VCaP (cell line): ENCODE results near the gene MGLL.

ENCODE experiments used
- H3K27ac ChIP-seq: fragments of 450-650 bp; 2 replicates; pipeline ENCODE4 v1.5.1; 2017
- TF ChIP-seq, protein P1 (sequence below): fragments of 450-650 bp; conservative IDR thresholded peaks from 2 replicates; pipeline ENCODE4 v1.5.1; 2017; ENCODE audit warnings: mild to moderate bottlenecking, moderate library complexity

The MGLL gene

DNA sequence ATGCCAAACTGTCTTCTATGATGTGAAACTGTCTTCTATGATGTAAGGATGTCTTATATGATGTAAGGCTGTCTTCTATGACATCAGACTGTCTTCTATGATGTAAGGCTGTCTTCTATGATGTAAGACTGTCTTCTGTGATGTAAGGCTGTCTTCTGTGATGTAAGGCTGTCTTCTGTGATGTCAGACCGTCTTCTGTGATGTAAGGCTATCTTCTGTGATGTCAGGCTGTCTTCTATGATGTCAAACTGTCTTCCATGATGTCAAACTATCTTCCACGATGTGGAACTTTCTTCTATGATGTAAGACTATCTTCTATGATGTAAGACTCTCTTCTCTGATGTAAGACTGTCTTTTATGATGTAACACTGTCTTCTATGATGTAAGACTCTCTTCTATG, 27.9 kb downstream of the MGLL start:
- TF ChIP-seq, protein P1, sequence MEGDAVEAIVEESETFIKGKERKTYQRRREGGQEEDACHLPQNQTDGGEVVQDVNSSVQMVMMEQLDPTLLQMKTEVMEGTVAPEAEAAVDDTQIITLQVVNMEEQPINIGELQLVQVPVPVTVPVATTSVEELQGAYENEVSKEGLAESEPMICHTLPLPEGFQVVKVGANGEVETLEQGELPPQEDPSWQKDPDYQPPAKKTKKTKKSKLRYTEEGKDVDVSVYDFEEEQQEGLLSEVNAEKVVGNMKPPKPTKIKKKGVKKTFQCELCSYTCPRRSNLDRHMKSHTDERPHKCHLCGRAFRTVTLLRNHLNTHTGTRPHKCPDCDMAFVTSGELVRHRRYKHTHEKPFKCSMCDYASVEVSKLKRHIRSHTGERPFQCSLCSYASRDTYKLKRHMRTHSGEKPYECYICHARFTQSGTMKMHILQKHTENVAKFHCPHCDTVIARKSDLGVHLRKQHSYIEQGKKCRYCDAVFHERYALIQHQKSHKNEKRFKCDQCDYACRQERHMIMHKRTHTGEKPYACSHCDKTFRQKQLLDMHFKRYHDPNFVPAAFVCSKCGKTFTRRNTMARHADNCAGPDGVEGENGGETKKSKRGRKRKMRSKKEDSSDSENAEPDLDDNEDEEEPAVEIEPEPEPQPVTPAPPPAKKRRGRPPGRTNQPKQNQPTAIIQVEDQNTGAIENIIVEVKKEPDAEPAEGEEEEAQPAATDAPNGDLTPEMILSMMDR = no peak
- H3K27ac ChIP-seq = no peak overlapping the region

DNA sequence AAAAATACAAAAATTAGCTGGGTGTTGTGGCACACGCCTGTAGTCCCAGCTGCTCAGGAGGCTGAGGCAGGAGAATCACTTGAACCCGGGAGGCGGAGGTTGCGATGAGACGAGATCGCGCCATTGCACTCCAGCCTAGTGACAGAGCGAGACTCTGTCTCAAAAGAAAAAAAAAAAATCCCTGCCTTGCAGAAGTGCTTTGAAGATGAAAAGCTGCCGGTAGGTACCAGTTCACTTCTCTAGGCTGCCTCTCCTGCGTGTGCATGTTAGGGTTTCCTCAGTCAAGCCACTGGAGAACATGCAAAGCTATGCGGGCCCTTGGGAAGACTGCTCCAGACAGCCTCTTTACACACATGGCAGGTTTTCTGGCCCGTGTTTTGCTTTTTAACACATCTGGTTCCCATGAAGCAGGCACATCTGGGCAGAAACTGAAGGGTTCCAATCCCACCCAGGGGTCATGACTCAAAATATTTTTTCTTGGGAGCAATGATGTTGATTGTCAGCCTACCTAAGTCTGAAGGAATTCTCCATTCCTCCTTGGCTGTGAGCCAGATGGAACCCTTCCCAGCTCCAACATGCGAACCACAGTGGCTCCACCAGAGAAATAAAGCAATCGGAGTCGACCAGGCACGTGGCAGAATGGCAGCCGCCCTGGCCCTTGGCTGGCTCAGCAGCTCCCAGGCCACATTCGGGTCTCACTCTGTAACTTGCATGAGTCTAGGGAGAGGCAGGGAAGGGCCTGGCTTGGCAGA, 29.6 kb downstream of the MGLL start:
- TF ChIP-seq, protein P1 = no peak
- H3K27ac ChIP-seq = peak overlapping the region; percentile 56; the same call in 1 of the 2 replicates

DNA sequence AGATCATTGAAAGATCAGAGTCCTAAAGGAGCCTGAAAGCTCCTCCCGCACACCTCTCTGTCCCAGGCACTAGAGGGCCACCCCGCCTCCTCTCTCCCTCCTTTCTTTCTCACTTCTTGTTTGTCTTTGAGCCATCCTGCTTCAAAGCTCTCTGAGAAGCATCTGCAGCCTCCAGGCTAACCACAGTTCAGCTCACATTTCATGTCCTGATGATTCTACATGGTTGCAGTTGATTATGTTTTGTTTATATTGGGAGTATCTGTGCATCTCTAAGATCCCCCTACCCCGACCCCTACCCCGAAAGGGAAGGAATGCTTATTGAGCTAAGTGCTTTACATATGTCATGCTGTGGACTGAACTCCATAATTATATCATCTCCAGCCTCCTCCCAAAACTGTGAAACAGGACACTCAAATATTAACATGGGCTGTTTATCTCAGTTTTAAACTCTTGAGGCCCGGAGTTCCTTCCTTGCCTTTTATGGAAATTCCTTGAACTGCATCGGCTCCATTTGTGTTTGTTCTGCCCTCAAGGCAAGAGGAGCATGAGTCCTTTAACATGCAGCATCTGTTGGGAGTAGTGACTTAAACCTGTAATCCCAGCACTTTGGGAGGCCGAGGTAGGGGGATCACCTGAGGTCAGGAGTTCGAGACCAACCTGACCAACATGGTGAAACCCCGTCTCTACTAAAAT, 30.9 kb downstream of the MGLL start:
- TF ChIP-seq, protein P1 = peak; percentile 50
- peak overlapping the region; percentile 56 for H3K27ac ChIP-seq

DNA sequence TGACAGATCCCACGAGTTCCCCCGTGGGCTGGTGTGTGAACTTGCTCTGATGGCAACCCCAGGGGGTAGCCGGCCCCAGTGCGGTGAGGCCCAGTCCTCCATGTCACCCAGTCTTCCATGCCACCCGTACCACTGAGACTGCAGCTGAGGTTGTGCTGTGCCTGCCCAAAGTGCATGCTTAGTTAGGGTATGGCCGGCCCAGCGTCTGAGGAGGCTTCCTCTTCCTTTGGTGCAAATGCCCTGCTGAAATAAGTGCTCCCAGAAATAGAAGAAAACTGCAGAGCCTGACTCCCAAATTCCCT, 31.5 kb downstream of the MGLL start:
- peak overlapping the region; percentile 56 for H3K27ac ChIP-seq

DNA sequence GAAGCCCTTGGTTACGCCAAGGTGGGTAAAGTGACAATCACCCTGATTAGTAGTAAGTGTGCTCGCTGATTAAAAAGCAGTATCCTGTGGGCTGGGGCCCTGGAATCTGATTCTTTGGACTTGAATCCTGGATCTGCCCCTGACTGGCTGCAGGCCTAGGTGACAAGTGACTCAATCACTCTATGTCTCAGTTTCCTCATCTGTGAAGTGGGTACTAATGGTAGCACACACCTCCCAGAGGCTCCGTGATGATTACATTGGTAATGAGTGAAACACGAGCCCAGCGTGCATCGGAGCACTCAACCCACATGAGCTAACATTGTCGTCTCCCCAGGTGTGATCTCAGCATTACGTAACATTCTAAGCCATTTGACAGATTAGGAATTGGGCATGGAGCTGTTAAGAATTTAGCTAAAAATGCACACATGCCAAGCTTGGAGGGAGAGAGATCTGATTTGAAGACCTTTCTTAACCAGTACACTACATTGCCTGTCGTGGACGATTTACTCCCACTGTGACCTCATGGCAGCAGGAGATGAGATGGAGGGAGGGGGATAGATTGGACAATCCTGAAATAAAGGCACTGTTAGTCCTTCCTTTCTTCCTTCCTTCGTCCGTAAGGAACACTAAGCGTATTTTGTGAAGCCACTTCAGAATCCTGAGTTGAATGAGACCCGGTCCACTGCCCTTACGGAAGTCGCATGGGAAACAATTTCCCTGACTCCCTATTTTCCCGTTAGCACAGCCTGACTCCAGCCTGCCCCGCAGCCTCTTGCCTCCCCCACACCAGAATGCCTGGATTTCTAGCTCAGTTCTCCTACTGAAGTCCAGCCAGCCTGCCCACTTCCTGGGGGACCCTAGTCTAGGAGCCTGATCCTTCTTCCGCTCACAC, 32.1 kb downstream of the MGLL start:
- TF ChIP-seq, protein P1 = no peak
- peak overlapping the region; percentile 56 for H3K27ac ChIP-seq

More for the DNA sequence above, 31.5 kb downstream of the MGLL start:
- TF ChIP-seq, protein P1 = no peak

DNA sequence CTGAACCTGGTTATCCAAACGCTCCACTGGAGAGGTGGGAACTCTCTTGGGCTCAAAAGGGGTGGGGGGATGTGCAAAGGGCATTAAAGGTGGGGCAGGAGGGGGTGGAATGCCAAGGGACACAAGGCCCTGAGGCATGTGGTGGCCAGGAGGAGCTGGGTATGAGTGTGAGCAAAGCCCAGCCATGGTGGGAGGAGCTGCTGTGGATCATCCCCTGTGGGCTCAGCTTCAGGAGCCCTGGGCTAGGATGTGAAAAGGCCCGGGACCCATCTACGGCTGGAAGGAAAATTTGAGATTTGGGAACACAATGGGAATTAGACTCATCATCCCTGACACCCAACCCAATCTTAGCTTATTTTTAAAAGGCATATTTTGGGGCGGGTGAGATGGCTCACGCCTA, 33.3 kb downstream of the MGLL start:
- no peak overlapping the region for H3K27ac ChIP-seq
- TF ChIP-seq, protein P1 = no peak

DNA sequence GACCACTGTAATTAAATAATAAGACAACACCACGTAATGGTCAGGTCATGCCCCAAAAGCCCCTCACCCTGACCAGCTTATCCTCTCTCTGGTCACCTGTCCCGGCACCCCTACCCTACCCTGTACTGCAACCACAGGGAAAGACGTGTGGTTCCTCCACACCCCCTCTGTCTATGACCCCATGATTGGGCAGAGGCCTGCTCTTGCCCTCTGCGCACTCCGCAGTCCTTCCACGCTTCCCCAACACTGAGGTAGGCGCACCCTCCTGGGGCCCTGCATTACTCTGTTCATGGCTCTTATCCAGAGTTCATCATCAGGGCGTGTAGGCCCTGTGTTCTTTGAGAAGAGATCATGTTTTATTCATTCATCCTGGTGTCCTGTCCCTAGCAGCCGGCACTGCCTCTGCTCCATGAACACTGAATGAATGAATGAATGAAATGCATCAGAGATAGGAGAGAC, 33.8 kb downstream of the MGLL start:
- no peak overlapping the region for H3K27ac ChIP-seq
- TF ChIP-seq, protein P1 = no peak
